Measurements from ENCODE around the gene TMEM89. TPM values are rescaled to one million over a fixed set of nuclear protein-coding genes. Genes with fewer than 3 reads are reported as not detected.

Gene TMEM89
- total and polyA plus RNA-seq, 2 of the 13 experiments (the other 11 are each of a cell fraction or from before 2014, with no cell fraction given), result 0.31 to 0.59 TPM

DNA sequence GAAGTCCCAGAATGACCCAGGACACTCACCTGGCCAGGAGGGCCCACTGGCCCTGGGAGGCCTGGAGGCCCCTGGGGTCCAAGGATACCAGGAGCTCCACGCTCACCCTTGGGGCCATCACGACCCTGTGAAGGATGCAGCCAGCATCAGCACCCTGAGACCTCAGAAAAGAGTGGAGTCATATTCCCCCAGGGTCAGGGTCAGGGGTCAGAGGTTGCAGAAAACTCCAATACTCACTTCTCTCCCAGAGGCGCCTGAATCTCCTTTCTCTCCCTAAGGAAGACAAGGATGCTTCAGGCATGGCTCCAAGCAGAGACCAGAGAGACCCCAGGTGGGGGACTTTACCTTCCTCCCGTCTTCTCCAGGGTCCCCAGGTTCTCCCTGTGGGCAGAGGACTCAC is 44.9 kb downstream of the TMEM89 start:
- intact Hi-C loops (cut with micrococcal nuclease; ENCODE audit: unreplicated experiment) (no loop called here), in situ Hi-C loops (cut with HindIII; ENCODE audit: extremely low pct_ligation_motif_present, low pct_unique_long_range_greater_than_20kb) (no loop called here)
- Histone ChIP-seq H3K27ac (ENCODE audit: extremely low read length, insufficient read depth, low read length) (no peak overlapping the region), H3K9me3 (ENCODE audit: low read length) (no peaks in the 10 kb centered on the region), H3K4me3 (replicated peaks in 1 of 3; ENCODE audit: insufficient read depth in 1 of 3, low read depth in 2 of 3, low read length in 3 of 3) (no peak overlapping the region), H2AFZ (ENCODE audit: low read length) (no peak overlapping the region), H3K79me2 (ENCODE audit: insufficient read depth, low read length) (no peaks in the 10 kb centered on the region), H3K36me3 (replicated peaks in 1 of 2; ENCODE audit: control insufficient read depth in 1 of 2, insufficient read depth in 2 of 2, low read length in 2 of 2) (no peaks in the 10 kb centered on the region; a peak in 1 of 5 replicates), H3K4me1 (ENCODE audit: insufficient read depth, low read length) (peaks cover 37% of the 10 kb centered on the region), H3K27me3 (ENCODE audit: control insufficient read depth in 1 of 2, insufficient read depth in 2 of 2, low read length in 2 of 2) (no peaks in the 10 kb centered on the region), H4K20me1 (ENCODE audit: insufficient read depth, low read length) (no peaks in the 10 kb centered on the region), H3K9ac (ENCODE audit: insufficient read depth, low read depth, low read length) (no peak overlapping the region), H3K4me2 (ENCODE audit: low read depth, low read length) (no peak overlapping the region)
- BruUV-seq (replicated peaks), result no TSS peak
- WGBS (ENCODE audit: low lambda C conversion rate), result 49% methylated on average over 2 of the region's 4 CpGs
- TF ChIP-seq TEF (CRISPR knock-in tag; IDR thresholded peaks at IDR 0.05), result no peak
- no peak for TF ChIP-seq SRSF1 (optimal IDR thresholded peaks at IDR 0.05; ENCODE audit: low read depth, low read length)
- no peak for TF ChIP-seq XBP1 (CRISPR knock-in tag; IDR thresholded peaks at IDR 0.05)
- no peak for TF ChIP-seq ZGPAT (CRISPR knock-in tag; IDR thresholded peaks at IDR 0.05)
- no peak for TF ChIP-seq SSRP1 (CRISPR knock-in tag; IDR thresholded peaks at IDR 0.05)
- TF ChIP-seq FOXK2 (IDR thresholded peaks at IDR 0.05), result no peak
- TF ChIP-seq TEAD2 (CRISPR knock-in tag; IDR thresholded peaks at IDR 0.05), result no peak
- no peak for TF ChIP-seq ELF4 (CRISPR knock-in tag; IDR thresholded peaks at IDR 0.05; ENCODE audit: borderline replicate concordance)
- TF ChIP-seq, protein P1, sequence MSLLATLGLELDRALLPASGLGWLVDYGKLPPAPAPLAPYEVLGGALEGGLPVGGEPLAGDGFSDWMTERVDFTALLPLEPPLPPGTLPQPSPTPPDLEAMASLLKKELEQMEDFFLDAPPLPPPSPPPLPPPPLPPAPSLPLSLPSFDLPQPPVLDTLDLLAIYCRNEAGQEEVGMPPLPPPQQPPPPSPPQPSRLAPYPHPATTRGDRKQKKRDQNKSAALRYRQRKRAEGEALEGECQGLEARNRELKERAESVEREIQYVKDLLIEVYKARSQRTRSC (CRISPR knock-in tag; IDR thresholded peaks at IDR 0.05; ENCODE audit: low read depth), result no peak
- no peak for TF ChIP-seq KLF16 (CRISPR knock-in tag; IDR thresholded peaks at IDR 0.05)
- TF ChIP-seq ARHGAP35 (CRISPR knock-in tag; IDR thresholded peaks at IDR 0.05; ENCODE audit: borderline replicate concordance), result no peak
- TF ChIP-seq MED8 (CRISPR knock-in tag; IDR thresholded peaks at IDR 0.05; ENCODE audit: insufficient replicate concordance), result no peak
- no peak for TF ChIP-seq FOXM1 (CRISPR knock-in tag; IDR thresholded peaks at IDR 0.05)
- TF ChIP-seq, protein P2, sequence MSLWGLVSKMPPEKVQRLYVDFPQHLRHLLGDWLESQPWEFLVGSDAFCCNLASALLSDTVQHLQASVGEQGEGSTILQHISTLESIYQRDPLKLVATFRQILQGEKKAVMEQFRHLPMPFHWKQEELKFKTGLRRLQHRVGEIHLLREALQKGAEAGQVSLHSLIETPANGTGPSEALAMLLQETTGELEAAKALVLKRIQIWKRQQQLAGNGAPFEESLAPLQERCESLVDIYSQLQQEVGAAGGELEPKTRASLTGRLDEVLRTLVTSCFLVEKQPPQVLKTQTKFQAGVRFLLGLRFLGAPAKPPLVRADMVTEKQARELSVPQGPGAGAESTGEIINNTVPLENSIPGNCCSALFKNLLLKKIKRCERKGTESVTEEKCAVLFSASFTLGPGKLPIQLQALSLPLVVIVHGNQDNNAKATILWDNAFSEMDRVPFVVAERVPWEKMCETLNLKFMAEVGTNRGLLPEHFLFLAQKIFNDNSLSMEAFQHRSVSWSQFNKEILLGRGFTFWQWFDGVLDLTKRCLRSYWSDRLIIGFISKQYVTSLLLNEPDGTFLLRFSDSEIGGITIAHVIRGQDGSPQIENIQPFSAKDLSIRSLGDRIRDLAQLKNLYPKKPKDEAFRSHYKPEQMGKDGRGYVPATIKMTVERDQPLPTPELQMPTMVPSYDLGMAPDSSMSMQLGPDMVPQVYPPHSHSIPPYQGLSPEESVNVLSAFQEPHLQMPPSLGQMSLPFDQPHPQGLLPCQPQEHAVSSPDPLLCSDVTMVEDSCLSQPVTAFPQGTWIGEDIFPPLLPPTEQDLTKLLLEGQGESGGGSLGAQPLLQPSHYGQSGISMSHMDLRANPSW (CRISPR knock-in tag; IDR thresholded peaks at IDR 0.05; ENCODE audit: borderline replicate concordance), result no peak
- no peak for TF ChIP-seq HDAC1 (CRISPR knock-in tag; IDR thresholded peaks at IDR 0.05)
- no peak for TF ChIP-seq MED13 (CRISPR knock-in tag; IDR thresholded peaks at IDR 0.05)
- TF ChIP-seq, protein P3, sequence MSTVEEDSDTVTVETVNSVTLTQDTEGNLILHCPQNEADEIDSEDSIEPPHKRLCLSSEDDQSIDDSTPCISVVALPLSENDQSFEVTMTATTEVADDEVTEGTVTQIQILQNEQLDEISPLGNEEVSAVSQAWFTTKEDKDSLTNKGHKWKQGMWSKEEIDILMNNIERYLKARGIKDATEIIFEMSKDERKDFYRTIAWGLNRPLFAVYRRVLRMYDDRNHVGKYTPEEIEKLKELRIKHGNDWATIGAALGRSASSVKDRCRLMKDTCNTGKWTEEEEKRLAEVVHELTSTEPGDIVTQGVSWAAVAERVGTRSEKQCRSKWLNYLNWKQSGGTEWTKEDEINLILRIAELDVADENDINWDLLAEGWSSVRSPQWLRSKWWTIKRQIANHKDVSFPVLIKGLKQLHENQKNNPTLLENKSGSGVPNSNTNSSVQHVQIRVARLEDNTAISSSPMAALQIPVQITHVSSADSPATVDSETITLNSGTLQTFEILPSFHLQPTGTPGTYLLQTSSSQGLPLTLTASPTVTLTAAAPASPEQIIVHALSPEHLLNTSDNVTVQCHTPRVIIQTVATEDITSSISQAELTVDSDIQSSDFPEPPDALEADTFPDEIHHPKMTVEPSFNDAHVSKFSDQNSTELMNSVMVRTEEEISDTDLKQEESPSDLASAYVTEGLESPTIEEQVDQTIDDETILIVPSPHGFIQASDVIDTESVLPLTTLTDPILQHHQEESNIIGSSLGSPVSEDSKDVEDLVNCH (CRISPR knock-in tag; IDR thresholded peaks at IDR 0.05), result no peak
- no peak for TF ChIP-seq ZMYM3 (CRISPR knock-in tag; IDR thresholded peaks at IDR 0.05)
- ChIA-PET POLR2A (interaction anchor here (1.1 kb wide), 1 partner anchor 20 kb away, joined by 3 read pairs; the partner anchor contains the start of gene PFKFB4), CTCF (ENCODE audit: low intra/inter-chr PET ratio, low total read pairs) (no interaction called here)
- DNase-seq (ENCODE audit: low spot score), result no peak
- no peak for ATAC-seq
- no peak for FAIRE-seq
